Stimulated activated CD4-positive, alpha-beta T cell treated with anti-CD3 and anti-CD28 coated beads, Interleukin-12 subunit alpha, Interleukin-12 subunit beta, amount 100 ng/mL, for 24 hours (primary cell): Measurements from ENCODE around the gene BTNL3.
"Not testable (repeated sequence)": the region's sequence is repeated elsewhere in the genome, so short reads cannot be mapped to it uniquely, and the experiment has no call there.

ENCODE experiments used
- DNase-seq, 2 experiments: peaks; one replicate each; pipeline ENCODE4 v3.0.0-alpha.2; 2020; ENCODE audit warnings: low read depth in 2 of 2

BTNL3 gene

GRCh38 chr5:180988592-180988991, at the start of gene BTNL3:
Gene BTNL3 (plus strand): TSS chr5:180988846. CDS start chr5:180989029, 183 bp downstream.
- DNase-seq = no peak

DNA sequence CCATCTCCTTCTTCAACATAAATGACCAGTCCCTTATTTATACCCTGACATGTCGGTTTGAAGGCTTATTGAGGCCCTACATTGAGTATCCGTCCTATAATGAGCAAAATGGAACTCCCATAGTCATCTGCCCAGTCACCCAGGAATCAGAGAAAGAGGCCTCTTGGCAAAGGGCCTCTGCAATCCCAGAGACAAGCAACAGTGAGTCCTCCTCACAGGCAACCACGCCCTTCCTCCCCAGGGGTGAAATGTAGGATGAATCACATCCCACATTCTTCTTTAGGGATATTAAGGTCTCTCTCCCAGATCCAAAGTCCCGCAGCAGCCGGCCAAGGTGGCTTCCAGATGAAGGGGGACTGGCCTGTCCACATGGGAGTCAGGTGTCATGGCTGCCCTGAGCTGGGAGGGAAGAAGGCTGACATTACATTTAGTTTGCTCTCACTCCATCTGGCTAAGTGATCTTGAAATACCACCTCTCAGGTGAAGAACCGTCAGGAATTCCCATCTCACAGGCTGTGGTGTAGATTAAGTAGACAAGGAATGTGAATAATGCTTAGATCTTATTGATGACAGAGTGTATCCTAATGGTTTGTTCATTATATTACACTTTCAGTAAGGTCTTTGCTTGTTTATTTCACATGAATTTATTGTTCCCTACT, 38.2 kb upstream of the BTNL3 start:
- DNase-seq = no peak

- no peak for DNase-seq
These were observed 29.0 kb upstream of the BTNL3 start for GRCh38 chr5:180959661-180960060.

- DNase-seq = no peak
These were observed 28.4 kb upstream of the BTNL3 start for GRCh38 chr5:180960209-180960608.

- no peak for DNase-seq
These were observed 19.2 kb upstream of the BTNL3 start for GRCh38 chr5:180969406-180969805.

- DNase-seq = no peak
These were observed 18.3 kb upstream of the BTNL3 start for GRCh38 chr5:180970336-180970735.

DNA sequence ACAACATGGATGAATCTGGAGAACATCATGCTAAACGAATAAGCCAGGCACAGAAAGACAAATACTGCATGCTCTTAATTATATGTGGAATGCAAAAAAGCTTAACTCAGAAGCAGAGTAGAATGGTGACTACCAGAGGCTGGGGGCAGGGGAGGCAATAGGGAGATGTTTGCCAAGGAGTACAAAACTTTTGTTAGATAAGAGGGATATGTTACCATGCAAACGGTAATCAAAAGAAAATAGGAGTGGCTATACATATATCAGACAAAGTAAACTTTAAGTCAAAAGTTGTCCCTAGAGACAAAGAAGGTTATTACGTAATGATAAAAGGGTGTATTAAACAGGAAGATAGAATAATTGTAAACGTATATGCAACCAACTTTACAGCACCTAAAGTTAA, 17.8 kb upstream of the BTNL3 start:
- DNase-seq = no peak

- DNase-seq = no peak
These were observed 13.9 kb upstream of the BTNL3 start for GRCh38 chr5:180974612-180975315.

- no peak for DNase-seq
These were observed 13.3 kb upstream of the BTNL3 start for GRCh38 chr5:180975338-180975737.

- no peak for DNase-seq
These were observed 12.1 kb upstream of the BTNL3 start for GRCh38 chr5:180976518-180976917.

DNA sequence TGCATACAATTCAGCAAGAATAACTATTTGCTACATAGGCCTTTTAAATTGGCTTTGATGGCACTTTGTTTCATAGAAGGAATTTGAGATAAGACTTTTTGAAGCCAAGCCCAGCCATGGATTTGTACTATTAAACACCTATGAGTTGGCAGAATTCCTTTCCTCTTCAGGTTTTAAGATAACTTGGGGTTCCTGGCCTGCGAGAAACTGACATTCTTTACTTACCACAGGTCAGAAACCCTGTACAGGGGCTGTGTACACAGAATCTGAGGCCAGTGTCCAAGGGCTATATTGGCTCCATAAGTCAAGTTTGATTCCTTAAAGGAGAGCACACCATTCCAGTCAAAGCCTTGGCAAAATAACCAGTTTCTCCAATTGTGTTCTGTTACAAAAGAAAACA, 10.8 kb upstream of the BTNL3 start:
- no peak for DNase-seq

- DNase-seq = no peak
These were observed 6.5 kb upstream of the BTNL3 start for GRCh38 chr5:180982008-180982741.

DNA sequence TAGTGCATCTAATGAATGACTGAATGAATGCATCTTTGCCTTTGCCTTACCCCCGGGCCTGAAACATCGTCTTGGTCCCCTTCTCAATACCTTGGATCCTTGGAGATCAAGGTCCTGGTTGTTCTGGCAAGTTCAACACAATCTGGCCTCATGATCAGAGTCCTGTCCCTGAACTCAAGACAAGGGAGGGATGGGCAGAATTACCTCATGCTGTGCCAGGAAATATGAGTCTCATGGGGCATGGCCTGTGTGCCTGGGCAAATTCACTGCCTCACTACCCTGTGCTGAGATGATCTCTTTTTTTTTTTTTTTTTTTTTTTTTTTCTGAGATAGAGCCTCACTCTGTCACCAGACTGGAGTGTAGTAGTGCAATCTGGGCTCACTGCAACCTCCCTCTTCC, 630 bp upstream of the BTNL3 start:
- no peak for DNase-seq

- DNase-seq = no peak
These were observed 1.6 kb downstream of the BTNL3 start for GRCh38 chr5:180990086-180990881.

- DNase-seq = no peak
These were observed 2.2 kb downstream of the BTNL3 start for GRCh38 chr5:180990882-180991242.

DNA sequence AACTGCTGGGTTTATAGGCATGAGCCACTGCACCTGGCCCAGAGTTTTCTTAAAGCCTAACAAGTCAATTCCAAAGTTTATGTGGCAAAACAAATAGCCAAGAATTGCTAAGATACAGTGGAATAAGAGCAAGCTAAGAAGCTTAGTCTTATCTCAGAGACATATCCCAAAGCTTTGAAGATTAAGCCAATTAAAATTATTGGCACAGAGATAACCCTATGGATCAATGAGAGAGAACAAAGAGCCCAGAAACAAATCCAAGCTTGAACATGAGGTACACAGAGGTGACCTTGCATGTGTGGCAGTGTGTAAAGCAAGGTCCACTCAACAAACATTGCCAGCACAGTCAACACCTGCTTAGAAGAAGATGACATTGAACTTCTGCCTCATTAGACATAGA, 13.3 kb downstream of the BTNL3 start:
- no peak for DNase-seq

GRCh38 chr5:181005791-181006190, 17.1 kb downstream of the BTNL3 start:
- no peak for DNase-seq

- no peak for DNase-seq
These were observed 19.5 kb downstream of the BTNL3 start for GRCh38 chr5:181008136-181008535.

- DNase-seq = not testable (repeated sequence)
These were observed 21.4 kb downstream of the BTNL3 start for GRCh38 chr5:181010018-181010417.

DNA sequence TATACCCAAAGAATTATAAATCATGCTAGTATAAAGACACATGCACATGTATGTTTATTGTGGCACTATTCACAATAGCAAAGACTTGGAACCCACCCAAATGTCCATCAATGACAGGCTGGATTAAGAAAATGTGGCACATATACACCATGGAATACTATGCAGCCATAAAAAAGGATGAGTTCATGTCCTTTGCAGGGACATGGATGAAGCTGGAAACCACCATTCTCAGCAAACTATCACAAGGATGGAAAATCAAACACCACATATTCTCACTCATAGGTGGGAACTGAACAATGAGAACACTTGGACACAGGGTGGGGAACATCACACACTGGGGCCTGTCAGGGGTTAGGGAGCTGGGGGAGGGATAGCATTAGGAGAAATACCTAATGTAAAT, 26.0 kb downstream of the BTNL3 start:
- DNase-seq = not testable (repeated sequence)

DNA sequence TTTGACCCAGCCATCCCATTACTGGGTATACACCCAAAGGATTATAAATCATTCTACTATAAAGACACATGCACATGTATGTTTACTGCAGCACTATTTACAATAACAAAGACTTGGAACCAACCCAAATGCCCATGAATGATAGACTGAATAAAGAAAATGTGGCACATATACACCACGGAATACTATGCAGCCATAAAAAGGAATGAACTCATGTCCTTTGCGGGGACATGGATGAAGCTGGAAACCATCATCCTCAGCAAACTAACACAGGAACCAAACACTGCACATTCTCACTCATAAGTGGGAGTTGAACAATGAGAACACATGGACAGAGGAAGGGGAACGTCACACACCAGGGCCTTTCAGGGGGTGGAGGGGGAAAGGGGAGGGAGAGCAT, 28.8 kb downstream of the BTNL3 start:
- not testable (repeated sequence) for DNase-seq

DNA sequence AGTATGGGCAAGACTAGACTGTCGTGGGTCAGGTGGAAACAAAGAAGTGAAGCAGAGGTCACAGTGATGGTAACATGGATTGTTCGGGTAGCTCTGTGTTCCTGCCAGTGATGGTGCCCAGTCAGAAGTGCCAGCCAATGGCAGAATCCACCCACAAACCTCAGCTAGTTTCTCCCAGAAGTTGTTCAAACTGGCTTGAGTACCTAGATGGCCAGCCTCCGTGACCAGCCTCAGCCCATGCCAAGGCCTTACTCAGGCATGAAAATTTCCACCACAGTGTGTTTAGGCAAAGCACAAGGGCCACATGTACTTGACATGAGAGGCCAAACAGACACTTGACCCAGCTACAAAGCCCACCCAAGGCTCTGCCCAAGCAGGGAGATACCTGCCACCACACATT, 32.0 kb downstream of the BTNL3 start:
- DNase-seq = no peak
